ENCODE measurements around the gene DNAI7. TPM values are rescaled to one million over a fixed set of nuclear protein-coding genes. Genes with fewer than 3 reads are reported as not detected.

The DNAI7 gene
- total RNA-seq, 1 experiment from 2014 or later, result 0.10 TPM

DNA sequence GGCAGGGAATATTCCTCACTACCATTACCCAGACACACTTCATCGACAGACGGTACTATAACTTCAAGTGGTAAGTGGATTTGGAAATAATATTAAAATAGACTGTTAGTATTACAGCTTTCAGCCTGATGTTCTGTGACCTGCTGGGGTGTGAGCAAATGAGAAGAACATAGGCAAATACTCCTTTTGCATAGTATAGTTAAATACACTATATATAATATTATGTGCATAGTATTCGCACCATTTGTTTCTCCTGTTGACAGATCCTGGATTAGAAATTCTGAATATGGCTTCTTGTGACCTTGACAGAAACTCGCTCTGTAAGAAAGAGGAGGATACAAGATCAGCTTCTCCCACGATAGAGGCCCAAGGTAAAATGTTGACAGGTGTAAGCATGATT, 115.6 kb downstream of the DNAI7 start:
- DNase-seq (ENCODE audit: low read depth, low spot score) (no peak), ATAC-seq (no peak)
- Histone ChIP-seq H3K4me1 (ENCODE audit: control insufficient read depth, insufficient read depth, low read length) (no peaks in the 10 kb centered on the region), H3K27me3 (ENCODE audit: control insufficient read depth, insufficient read depth, low read length) (no peaks in the 10 kb centered on the region), H3K4me3 (ENCODE audit: low read depth in 2 of 2, low read length in 2 of 2) (no peak overlapping the region), H3K27ac (ENCODE audit: low read length) (no peak overlapping the region), H3K36me3 (ENCODE audit: control insufficient read depth, insufficient read depth, low read length) (no peaks in the 10 kb centered on the region), H3K9me3 (ENCODE audit: control insufficient read depth, insufficient read depth, low read depth, low read length) (no peaks in the 10 kb centered on the region)
- intact Hi-C loops (cut with micrococcal nuclease; ENCODE audit: unreplicated experiment) (no loop called here), in situ Hi-C loops (cut with HindIII; ENCODE audit: low pct_unique_long_range_greater_than_20kb, low sequenced_read_pairs) (no loop called here)
- CTCF ChIA-PET, result no interaction called here
- BruUV-seq (replicated peaks), result no TSS peak
- no peak for TF ChIP-seq POLR2AphosphoS5 (IDR thresholded peaks at IDR 0.05; ENCODE audit: low read depth, low read length)
- TF ChIP-seq REST (IDR thresholded peaks at IDR 0.05; ENCODE audit: insufficient read depth in 1 of 2, low read depth in 2 of 2, low read length in 1 of 2), result no peak
- TF ChIP-seq SIN3A (IDR thresholded peaks at IDR 0.05; ENCODE audit: borderline replicate concordance, insufficient read depth, low read depth, low read length), result no peak
- TF ChIP-seq TCF7L2 (IDR thresholded peaks at IDR 0.05; ENCODE audit: low read depth, low read length), result no peak
- no peak for TF ChIP-seq CTCF (IDR thresholded peaks at IDR 0.05)
- POLR2A ChIA-PET, result no interaction called here

GRCh38 chr12:25074954-25075353, 120.0 kb downstream of the DNAI7 start:
- no TSS peak for BruUV-seq (replicated peaks)
- Histone ChIP-seq H3K36me3 (ENCODE audit: control insufficient read depth, insufficient read depth, low read length) (no peaks in the 10 kb centered on the region), H3K4me1 (ENCODE audit: control insufficient read depth, insufficient read depth, low read length) (no peaks in the 10 kb centered on the region), H3K27ac (ENCODE audit: low read length) (no peak overlapping the region), H3K27me3 (ENCODE audit: control insufficient read depth, insufficient read depth, low read length) (no peaks in the 10 kb centered on the region), H3K4me3 (ENCODE audit: low read depth in 2 of 2, low read length in 2 of 2) (no peak overlapping the region), H3K9me3 (ENCODE audit: control insufficient read depth, insufficient read depth, low read depth, low read length) (no peaks in the 10 kb centered on the region)
- ChIA-PET POLR2A (no interaction called here), CTCF (no interaction called here)
- DNase-seq (ENCODE audit: low read depth, low spot score) (no peak), ATAC-seq (no peak)
- in situ Hi-C loops (cut with HindIII; ENCODE audit: low pct_unique_long_range_greater_than_20kb, low sequenced_read_pairs), result no loop called here
- no peak for TF ChIP-seq REST (IDR thresholded peaks at IDR 0.05; ENCODE audit: insufficient read depth in 1 of 2, low read depth in 2 of 2, low read length in 1 of 2)
- no peak for TF ChIP-seq SIN3A (IDR thresholded peaks at IDR 0.05; ENCODE audit: borderline replicate concordance, insufficient read depth, low read depth, low read length)
- TF ChIP-seq TCF7L2 (IDR thresholded peaks at IDR 0.05; ENCODE audit: low read depth, low read length), result no peak
- TF ChIP-seq CTCF (IDR thresholded peaks at IDR 0.05), result no peak
- no peak for TF ChIP-seq POLR2AphosphoS5 (IDR thresholded peaks at IDR 0.05; ENCODE audit: low read depth, low read length)
- intact Hi-C loops (cut with micrococcal nuclease; ENCODE audit: unreplicated experiment), result no loop called here
